CD4-positive, alpha-beta T cell treated with Interleukin-1 beta for 1 hour (primary cell): Measurements from ENCODE around the gene DGUOK.

Source experiments
- DNase-seq, 2 donors: peaks; one replicate each; pipeline ENCODE4 v3.0.0-alpha.2; 2020 to 2022

The DGUOK gene

DNA sequence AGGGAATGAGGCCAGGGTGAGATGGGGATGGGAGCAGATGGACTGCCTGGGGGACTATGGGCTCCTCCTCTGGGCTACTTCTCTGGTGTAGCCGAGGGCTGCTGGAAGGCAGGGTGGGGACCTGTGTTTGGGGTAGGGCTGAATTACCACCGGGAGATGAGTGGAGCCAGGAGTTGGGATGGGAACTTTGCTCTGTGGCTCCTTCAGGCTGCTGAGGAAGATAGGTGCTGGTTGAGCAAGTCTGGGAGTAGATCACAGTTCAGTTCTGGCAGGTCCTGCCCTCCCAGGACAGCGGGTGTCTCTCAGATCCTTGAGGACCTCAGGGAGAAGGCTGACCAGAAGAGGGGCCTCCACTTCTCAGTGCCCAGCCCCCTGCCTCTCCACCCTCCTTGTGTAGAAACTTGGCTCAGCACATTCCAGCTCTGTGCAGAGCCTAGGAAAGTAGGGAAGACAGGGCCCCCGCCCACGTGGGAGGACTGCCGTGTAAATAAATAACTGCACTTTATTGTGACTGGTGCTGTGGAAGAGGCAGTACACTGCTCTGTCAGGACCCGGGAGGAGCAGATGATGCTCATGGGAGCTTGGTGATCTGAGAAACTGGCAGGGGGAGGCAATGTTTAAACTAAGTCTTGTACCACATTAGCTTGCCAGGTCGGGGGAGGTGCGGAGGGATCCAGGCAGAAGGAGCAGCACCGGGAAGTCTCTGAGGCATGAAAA is 73.4 kb downstream of the DGUOK start:
- DNase-seq = no peak

- no peak for DNase-seq
Observed at GRCh38 chr2:74000666-74001065, 74.0 kb downstream of the DGUOK start.

- DNase-seq = no peak
Observed at GRCh38 chr2:74001121-74001520, 74.4 kb downstream of the DGUOK start.

GRCh38 chr2:74001781-74002504 is 75.3 kb downstream of the DGUOK start:
- no peak for DNase-seq

- peak; percentile 78 to 83 for DNase-seq
Observed at GRCh38 chr2:74002505-74003421, 76.1 kb downstream of the DGUOK start.

- no peak for DNase-seq
Observed at GRCh38 chr2:74003494-74004211, 77.0 kb downstream of the DGUOK start.

DNA sequence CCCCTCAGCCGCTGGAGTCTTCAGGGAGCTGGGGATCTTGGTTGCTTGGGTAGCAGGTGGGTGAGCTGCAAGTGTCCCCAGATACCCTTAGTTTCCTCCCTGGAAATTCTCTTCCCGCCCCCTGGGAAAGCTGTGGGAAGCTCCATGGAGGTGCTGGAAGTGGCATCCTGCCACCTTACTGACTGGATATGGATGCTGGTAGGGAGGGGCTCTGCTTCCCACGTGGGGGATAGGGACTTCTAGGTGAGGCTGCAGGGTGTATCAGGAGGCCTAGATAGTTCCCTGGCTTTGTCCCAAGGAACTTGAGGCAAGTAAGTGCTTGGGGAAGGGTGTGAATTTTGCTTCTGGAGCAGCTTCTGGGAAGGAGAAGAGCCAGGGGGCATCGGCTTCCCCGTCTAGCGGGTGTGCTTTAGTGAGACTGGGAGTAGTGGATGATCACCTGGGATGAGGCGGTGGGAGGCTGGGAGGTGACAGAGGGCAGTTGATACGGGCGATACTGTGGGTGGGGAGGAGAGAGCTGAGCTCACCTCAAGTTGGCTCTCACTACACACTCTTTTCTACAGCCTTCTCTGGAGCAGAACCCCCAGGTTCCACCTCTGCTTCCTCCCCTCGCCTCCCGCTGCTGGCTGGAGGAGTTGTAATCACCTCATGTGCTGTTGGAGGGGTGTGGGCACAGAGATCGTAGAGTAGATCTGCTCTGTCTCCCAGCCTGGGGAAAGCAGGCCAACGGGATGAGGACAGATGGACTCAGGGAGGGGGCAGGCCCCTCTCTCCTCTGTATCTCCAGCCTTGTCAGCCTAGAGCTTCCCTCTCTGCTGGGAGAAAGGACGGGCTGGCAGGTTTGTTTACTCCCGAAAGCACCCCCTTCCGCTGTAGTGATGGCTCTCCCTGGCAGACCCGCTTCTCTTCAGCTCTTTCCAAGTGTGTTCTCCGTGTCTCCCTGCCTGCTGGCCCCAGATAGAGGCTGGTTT is 77.8 kb downstream of the DGUOK start:
- no peak for DNase-seq

DNA sequence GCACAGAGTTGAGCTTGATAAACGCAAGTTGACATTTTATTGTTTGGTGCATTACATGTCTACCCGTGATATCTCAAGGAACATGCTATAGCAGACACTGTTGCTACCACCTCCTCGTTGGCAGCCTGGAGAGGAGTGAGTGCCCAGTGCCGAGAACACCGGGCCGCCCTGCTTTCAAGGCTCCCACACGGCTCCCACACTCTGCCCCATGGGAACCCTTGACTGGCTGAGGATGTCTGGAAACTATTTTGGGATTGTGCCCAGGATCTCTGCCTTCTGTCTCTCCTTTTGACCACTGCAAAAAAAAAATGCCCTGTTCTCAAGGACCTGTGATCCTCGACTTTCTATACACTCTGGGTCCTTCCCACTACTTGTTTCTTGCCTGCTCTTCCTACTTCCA is 79.1 kb downstream of the DGUOK start:
- no peak for DNase-seq

- DNase-seq = no peak
Observed at GRCh38 chr2:74006459-74006858, 79.8 kb downstream of the DGUOK start.

DNA sequence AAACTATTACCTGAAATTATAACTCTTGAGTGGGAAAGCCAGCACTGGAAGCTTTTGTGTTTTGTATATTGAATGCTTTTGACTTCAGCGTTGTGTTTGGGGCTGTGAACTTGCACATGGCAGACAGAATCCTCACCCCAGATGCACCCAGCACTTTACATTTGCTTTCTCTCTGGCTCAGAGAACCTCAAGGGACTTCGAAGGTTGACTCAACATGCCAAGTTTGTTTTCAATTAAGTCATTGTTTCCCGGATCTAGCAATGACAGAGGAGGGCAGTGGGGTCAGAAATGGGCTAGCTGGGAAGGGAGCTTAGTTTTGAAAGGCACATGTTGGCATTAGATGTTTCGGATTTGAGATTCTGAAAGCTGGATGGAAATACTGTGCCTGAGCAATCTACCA is 80.4 kb downstream of the DGUOK start:
- DNase-seq = no peak

GRCh38 chr2:74007711-74008110 is 81.0 kb downstream of the DGUOK start:
- no peak for DNase-seq
